Epithelial cell of esophagus (primary cell): ENCODE measurements around the gene TBC1D5.

Experiments
- DNase-seq: peaks from one replicate; pipeline ENCODE4 v3.0.0; 2010; ENCODE audit warnings: low read depth
- H3K4me3 ChIP-seq: 2 replicates; pipeline ENCODE4 v1.5.1; 2011; ENCODE audit warnings: mild to moderate bottlenecking, low read length, control low read depth
- TF ChIP-seq, protein P1 (sequence below): IDR thresholded peaks from 2 replicates; pipeline ENCODE4 v1.5.1; 2011; ENCODE audit warnings: low read depth, mild to moderate bottlenecking, low read length, control low read depth, inconsistent platforms; ENCODE audit not compliant: insufficient read depth; ENCODE audit errors: missing control alignments

The TBC1D5 gene

DNA sequence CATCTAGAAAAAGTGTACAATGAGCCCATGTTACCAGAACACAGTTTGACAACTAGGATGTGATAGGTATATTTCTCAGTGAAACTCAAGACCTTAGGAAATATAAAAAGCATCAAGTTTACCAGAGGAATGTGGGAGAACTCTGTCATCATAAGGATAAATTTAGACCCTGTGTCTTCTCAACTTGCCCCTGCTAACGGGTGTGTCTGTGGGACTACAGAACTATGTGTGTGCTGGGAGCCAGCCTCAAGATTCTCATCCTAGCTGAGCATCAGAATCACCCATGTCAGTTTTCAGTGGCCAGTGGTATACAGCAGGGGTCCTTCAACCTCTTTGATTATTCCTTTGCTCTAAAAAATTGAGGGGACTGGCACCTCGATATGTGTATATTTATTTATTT lies 464.4 kb downstream of the TBC1D5 start:
- no peak for DNase-seq
- TF ChIP-seq, protein P1, sequence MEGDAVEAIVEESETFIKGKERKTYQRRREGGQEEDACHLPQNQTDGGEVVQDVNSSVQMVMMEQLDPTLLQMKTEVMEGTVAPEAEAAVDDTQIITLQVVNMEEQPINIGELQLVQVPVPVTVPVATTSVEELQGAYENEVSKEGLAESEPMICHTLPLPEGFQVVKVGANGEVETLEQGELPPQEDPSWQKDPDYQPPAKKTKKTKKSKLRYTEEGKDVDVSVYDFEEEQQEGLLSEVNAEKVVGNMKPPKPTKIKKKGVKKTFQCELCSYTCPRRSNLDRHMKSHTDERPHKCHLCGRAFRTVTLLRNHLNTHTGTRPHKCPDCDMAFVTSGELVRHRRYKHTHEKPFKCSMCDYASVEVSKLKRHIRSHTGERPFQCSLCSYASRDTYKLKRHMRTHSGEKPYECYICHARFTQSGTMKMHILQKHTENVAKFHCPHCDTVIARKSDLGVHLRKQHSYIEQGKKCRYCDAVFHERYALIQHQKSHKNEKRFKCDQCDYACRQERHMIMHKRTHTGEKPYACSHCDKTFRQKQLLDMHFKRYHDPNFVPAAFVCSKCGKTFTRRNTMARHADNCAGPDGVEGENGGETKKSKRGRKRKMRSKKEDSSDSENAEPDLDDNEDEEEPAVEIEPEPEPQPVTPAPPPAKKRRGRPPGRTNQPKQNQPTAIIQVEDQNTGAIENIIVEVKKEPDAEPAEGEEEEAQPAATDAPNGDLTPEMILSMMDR, result no peak
- no peak overlapping the region for H3K4me3 ChIP-seq

DNA sequence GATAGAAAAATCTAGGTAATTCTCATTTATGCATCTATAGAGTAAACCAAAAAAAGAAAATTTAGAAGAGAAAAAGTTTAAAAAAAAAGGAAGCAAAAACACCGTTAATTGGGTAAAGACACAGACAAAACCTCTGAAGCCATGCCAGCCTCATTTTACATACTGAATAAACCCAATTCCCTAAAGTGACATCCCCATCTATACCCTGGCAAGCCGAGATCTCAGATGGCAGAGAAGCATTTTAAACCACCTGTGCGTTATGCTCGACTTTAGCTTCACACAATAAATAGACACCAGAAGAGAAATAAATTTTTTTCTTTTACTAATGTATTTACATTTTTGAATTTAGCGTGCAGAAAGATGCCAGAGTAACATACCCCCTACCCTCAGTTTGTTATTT lies 475.6 kb downstream of the TBC1D5 start:
- no peak for DNase-seq
- no peak overlapping the region for H3K4me3 ChIP-seq
- TF ChIP-seq, protein P1, result no peak

DNA sequence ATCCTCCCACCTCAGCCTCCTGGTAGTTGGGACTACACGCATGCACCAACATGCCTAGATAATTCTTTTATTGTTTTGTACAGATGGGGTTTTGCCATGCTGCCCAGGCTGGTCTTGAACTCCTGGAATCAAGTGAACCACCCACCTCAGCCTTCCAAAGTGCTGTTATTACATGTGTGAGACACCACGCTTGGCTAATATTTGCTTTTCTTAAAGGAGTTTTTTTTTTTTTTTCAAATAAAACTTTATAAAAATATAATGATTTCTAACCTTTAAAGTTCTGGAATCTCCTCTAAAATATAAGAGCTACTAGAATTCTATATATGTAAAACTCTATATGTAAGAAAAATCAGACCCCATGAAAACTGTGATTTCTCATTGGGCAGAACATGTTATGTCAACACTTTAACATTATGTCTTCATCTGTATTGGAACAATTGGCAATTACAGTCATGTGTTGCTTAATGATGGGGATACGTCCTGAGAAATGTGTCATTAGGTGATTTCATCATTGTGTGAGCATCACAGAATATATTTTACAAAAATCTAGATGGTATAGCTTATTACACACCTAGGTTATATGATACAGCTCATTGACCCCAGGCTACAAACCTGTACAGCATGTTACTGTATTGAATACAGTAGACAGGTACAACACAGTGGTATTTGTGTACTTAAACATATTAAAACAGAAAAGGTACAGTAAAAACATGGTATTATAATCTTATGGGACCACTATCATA lies 480.6 kb downstream of the TBC1D5 start:
- peak; percentile 66 for DNase-seq
- H3K4me3 ChIP-seq, result no peak overlapping the region
- TF ChIP-seq, protein P1, result no peak

DNA sequence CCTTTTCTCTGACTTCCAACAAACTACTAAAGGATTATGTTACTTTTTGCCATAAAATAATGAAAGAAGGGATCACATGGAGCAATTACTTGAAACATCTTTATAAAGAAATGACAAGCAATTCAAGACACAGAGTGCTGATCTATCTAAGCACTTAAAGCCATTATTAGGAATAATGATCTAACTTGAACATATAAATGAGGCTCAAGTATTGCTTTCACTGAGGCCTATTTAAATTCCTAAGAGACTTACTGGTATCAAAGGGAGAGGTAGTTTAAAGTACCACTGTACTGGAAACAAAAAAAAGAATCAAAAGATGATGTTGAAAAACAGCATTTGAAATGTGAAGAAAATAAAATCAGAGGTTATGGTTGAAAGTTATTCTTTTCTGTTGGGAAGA lies 482.2 kb downstream of the TBC1D5 start:
- H3K4me3 ChIP-seq, result no peak overlapping the region
- TF ChIP-seq, protein P1, result no peak
- DNase-seq, result no peak

DNA sequence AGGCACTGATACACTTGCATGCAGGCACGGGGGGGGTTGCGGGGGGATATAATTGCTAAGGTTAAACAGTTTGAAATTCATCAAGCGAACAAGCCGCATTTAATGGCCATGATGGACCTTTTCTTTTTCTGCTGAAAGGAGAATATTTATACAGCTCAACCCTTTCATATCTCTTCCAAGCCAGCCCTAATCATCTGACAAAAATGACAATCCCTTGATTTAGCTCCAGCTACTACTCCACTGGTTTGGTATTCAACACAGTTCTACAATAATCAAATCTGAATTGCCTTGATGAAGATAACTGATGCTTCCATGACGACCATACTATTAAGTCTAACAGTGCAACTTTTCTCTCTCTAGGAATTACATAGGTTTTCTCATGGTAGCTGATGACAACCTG lies 482.7 kb downstream of the TBC1D5 start:
- H3K4me3 ChIP-seq, result no peak overlapping the region
- TF ChIP-seq, protein P1, result no peak

DNA sequence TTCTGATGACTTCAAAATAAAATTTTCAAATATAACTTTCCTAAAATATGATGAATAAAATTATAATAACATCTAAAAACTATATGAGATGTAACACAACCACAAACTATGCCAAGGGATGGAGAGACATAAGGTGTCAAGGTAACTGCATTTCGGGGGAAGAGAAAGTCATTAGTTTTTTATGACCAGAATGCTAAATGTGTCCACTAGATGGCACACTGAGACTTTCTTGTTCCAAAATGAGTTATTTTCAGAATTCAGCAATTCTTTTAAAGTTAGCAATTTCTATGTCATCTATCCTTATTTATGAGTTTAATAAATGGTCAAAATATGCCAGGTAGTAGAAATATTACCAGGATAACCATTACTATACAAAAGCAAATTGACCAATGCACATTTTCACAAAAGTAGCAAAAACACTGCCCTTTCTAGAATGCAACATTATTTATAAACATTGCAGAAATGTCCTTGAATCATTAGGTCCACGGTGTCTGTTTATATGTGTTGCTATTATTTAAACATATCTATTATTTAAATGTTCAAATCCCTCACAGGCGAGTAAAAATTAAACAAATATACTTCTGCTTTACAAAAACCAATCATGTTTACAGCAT lies 483.5 kb downstream of the TBC1D5 start:
- TF ChIP-seq, protein P1, result peak; percentile 68
- DNase-seq, result peak; percentile 42
- H3K4me3 ChIP-seq, result no peak overlapping the region

More for the DNA sequence above, 482.7 kb downstream of the TBC1D5 start:
- DNase-seq, result no peak
